Panc1 (cell line): Measurements from ENCODE around the gene ENTHD1. TPM values are rescaled to one million over a fixed set of nuclear protein-coding genes. Genes with fewer than 3 reads are reported as not detected.

Experiments
- ATAC-seq: fragments of 200-7000 bp; cut with Tn5 transposase; 2 replicates; pipeline ENCODE4 v1.9.1; 2020; ENCODE audit warnings: mild to moderate bottlenecking, moderate library complexity
- BruUV-seq: library from RNA; stranded (reverse); fragments of 400-500 nt; replicated peaks from 2 replicates; lab custom pipeline; 2021; lab: Mats Ljungman, UMichigan
- CTCF ChIA-PET: fragments of 300-600 bp; sonication (Branson Sonifier 250); formaldehyde crosslinking; loops from one replicate; lab custom pipeline; 2022; ENCODE audit warnings: antibody characterized with exemption; lab: Charles Lee
- POLR2A ChIA-PET: fragments of 300-600 bp; sonication (Branson Sonifier 250); formaldehyde crosslinking; loops from one replicate; lab custom pipeline; 2022; ENCODE audit warnings: antibody characterized with exemption; lab: Charles Lee
- DNase-seq: peaks from one replicate; pipeline ENCODE4 v3.0.0-alpha.2; 2010; ENCODE audit warnings: low read depth, low spot score
- H3K27ac ChIP-seq: 2 replicates; pipeline ENCODE4 v1.5.1; 2011; ENCODE audit warnings: mild to moderate bottlenecking, low read length, inconsistent platforms
- H3K27me3 ChIP-seq: fragments of 200-500 bp; sonication (Bioruptor generic); 2 replicates; pipeline ENCODE4 v1.6.0; 2014; ENCODE audit warnings: low read length, inconsistent platforms; ENCODE audit not compliant: control insufficient read depth, insufficient read depth
- H3K36me3 ChIP-seq: fragments of 200-500 bp; sonication (Bioruptor generic); 2 replicates; pipeline ENCODE4 v1.5.1; 2014; ENCODE audit warnings: inconsistent platforms, mild to moderate bottlenecking, low read length, moderate library complexity; ENCODE audit not compliant: control insufficient read depth, insufficient read depth
- H3K4me1 ChIP-seq: 2 replicates; pipeline ENCODE4 v1.5.1; 2011; ENCODE audit warnings: inconsistent platforms, mild to moderate bottlenecking, low read length, moderate library complexity; ENCODE audit not compliant: control insufficient read depth, insufficient read depth
- H3K4me3 ChIP-seq, 2 experiments: 2 replicates each; pipeline ENCODE4 v1.5.1; 2011 to 2012; ENCODE audit warnings: low read depth in 2 of 2, low read length in 2 of 2, mild to moderate bottlenecking in 2 of 2, inconsistent platforms in 1 of 2, moderate library complexity in 1 of 2
- H3K9me3 ChIP-seq: fragments of 200-500 bp; sonication (Bioruptor generic); 2 replicates; pipeline ENCODE4 v1.5.1; 2014; ENCODE audit warnings: low read depth, mild to moderate bottlenecking, inconsistent platforms, low read length, moderate library complexity; ENCODE audit not compliant: control insufficient read depth, insufficient read depth
- POLR2AphosphoS5 ChIP-seq: IDR thresholded peaks from 2 replicates; pipeline ENCODE4 v1.6.1; 2012; ENCODE audit warnings: mild to moderate bottlenecking, low read depth, low read length, moderate library complexity
- REST ChIP-seq, 2 experiments: IDR thresholded peaks; 2 replicates each; pipeline ENCODE4 v1.6.1; 2011 to 2012; ENCODE audit warnings: low read depth in 2 of 2, control low read depth in 1 of 2, low read length in 1 of 2, mild to moderate bottlenecking in 1 of 2, moderate library complexity in 1 of 2; ENCODE audit not compliant: insufficient read depth in 1 of 2
- SIN3A ChIP-seq: IDR thresholded peaks from 2 replicates; pipeline ENCODE4 v1.6.1; 2012; ENCODE audit warnings: low read depth, mild to moderate bottlenecking, low read length, moderate library complexity, borderline replicate concordance; ENCODE audit not compliant: insufficient read depth
- TCF7L2 ChIP-seq: IDR thresholded peaks from 2 replicates; pipeline ENCODE4 v1.6.1; 2011; ENCODE audit warnings: mild to moderate bottlenecking, low read depth, low read length, inconsistent platforms
- in situ Hi-C: cut with HindIII; loops from 2 replicates; pipeline ENCODE4 v1.10.0; 2016; ENCODE audit warnings: low sequenced_read_pairs, low pct_unique_long_range_greater_than_20kb
- intact Hi-C: fragments of 100-400 bp; cut with micrococcal nuclease; formaldehyde crosslinking; loops from one replicate; pipeline ENCODE4 v1.10.0; 2022; ENCODE audit not compliant: unreplicated experiment
- total RNA-seq: library from RNA; stranded (reverse); gene quantifications from one replicate; pipeline ENCODE4 v1.2.1, GENCODE V29; 2021; ENCODE audit not compliant: unreplicated experiment
- TF ChIP-seq, protein P1 (sequence below): fragments of 450-650 bp; IDR thresholded peaks from 2 replicates; pipeline ENCODE4 v1.5.1; 2017; ENCODE audit warnings: mild to moderate bottlenecking

Gene ENTHD1
- total RNA-seq, 1 experiment from 2014 or later, result not detected

GRCh38 chr22:39738746-39739145, 154.8 kb downstream of the ENTHD1 start:
- H3K4me1 ChIP-seq, result no peaks in the 10 kb centered on the region
- ChIA-PET POLR2A (no interaction called here), CTCF (no interaction called here)
- no peaks in the 10 kb centered on the region for H3K27me3 ChIP-seq
- H3K27ac ChIP-seq, result no peak overlapping the region
- TF ChIP-seq SIN3A (no peak), POLR2AphosphoS5 (no peak), TCF7L2 (no peak), REST (IDR thresholded peaks at IDR 0.05; ENCODE audit: insufficient read depth in 1 of 2, low read depth in 2 of 2, low read length in 1 of 2) (no peak)
- TF ChIP-seq, protein P1, sequence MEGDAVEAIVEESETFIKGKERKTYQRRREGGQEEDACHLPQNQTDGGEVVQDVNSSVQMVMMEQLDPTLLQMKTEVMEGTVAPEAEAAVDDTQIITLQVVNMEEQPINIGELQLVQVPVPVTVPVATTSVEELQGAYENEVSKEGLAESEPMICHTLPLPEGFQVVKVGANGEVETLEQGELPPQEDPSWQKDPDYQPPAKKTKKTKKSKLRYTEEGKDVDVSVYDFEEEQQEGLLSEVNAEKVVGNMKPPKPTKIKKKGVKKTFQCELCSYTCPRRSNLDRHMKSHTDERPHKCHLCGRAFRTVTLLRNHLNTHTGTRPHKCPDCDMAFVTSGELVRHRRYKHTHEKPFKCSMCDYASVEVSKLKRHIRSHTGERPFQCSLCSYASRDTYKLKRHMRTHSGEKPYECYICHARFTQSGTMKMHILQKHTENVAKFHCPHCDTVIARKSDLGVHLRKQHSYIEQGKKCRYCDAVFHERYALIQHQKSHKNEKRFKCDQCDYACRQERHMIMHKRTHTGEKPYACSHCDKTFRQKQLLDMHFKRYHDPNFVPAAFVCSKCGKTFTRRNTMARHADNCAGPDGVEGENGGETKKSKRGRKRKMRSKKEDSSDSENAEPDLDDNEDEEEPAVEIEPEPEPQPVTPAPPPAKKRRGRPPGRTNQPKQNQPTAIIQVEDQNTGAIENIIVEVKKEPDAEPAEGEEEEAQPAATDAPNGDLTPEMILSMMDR, result no peak
- H3K4me3 ChIP-seq, result no peak overlapping the region
- H3K36me3 ChIP-seq, result no peaks in the 10 kb centered on the region
- no peak for DNase-seq
- in situ Hi-C loops, result no loop called here
- intact Hi-C loops, result no loop called here
- peaks cover 4% of the 10 kb centered on the region; the same call in 1 of the 2 replicates for H3K9me3 ChIP-seq
- no peak for ATAC-seq
- BruUV-seq, result no TSS peak

GRCh38 chr22:39735776-39736175, 157.8 kb downstream of the ENTHD1 start:
- intact Hi-C loops, result no loop called here
- no peak for ATAC-seq

More at GRCh38 chr22:39735776-39736175, 157.8 kb downstream of the ENTHD1 start:
- BruUV-seq, result no TSS peak
- TF ChIP-seq SIN3A (no peak), POLR2AphosphoS5 (no peak), REST (IDR thresholded peaks at IDR 0.05; ENCODE audit: insufficient read depth in 1 of 2, low read depth in 2 of 2, low read length in 1 of 2) (no peak), TCF7L2 (no peak)
- TF ChIP-seq, protein P1, result no peak
- in situ Hi-C loops, result no loop called here
- DNase-seq, result no peak
- CTCF ChIA-PET, result no interaction called here
- POLR2A ChIA-PET, result no interaction called here
- Histone ChIP-seq H3K4me1 (no peaks in the 10 kb centered on the region), H3K27ac (no peak overlapping the region), H3K4me3 (no peak overlapping the region), H3K36me3 (no peaks in the 10 kb centered on the region), H3K9me3 (peaks cover 4% of the 10 kb centered on the region; the same call in 1 of the 2 replicates), H3K27me3 (no peaks in the 10 kb centered on the region)
